ENCODE measurements around the gene AKAP13.
A peak's percentile ranks its signal among the peaks of the same experiment; 100 is the strongest.

Gene AKAP13

DNA sequence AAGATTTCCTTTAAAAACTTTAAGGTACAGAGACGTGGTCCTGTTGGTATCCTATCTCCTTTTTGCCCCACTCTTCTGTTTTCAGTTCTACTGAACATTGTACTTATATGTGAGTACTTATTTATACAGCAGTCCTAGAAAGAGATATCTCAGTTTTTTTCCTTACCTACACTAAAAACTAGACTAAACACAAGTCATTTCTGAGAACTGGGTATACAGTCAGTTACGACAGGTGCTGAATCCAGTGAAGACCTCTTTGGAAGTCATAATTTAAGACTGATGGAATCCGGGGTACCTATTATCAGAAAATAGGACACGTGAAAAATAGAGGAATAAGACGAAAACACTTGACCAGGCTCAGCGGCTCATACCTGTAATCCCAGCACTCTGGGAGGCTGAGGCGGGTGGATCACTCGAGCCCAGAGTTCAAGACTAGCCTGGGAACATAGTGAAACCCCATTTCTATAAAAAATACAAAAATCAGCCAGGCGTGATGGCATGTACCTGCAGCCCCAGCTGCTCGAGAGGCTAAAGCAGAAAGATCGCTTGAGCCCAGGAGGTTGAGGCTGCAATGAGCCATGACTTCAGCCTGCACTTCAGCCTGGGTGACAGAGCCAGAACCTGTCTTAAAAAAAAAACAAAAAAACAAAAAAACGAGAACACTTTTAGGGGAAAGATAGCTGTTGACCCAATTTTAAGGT lies 338.0 kb downstream of the AKAP13 start:
- no peak for DNase-seq

GRCh38 chr15:85718981-85719380 lies 338.6 kb downstream of the AKAP13 start:
- DNase-seq, result no peak

GRCh38 chr15:85722374-85723152 lies 342.2 kb downstream of the AKAP13 start:
- DNase-seq, result no peak

GRCh38 chr15:85723960-85724945 lies 343.9 kb downstream of the AKAP13 start:
- peak; percentile 61 for DNase-seq

- DNase-seq, result no peak
Observed at GRCh38 chr15:85725019-85725418, 344.6 kb downstream of the AKAP13 start.

- DNase-seq, result no peak
Observed at GRCh38 chr15:85725564-85725963, 345.2 kb downstream of the AKAP13 start.

GRCh38 chr15:85726454-85726853 lies 346.1 kb downstream of the AKAP13 start:
- DNase-seq, result no peak

- no peak for DNase-seq
Observed at GRCh38 chr15:85727068-85727467, 346.7 kb downstream of the AKAP13 start.

DNA sequence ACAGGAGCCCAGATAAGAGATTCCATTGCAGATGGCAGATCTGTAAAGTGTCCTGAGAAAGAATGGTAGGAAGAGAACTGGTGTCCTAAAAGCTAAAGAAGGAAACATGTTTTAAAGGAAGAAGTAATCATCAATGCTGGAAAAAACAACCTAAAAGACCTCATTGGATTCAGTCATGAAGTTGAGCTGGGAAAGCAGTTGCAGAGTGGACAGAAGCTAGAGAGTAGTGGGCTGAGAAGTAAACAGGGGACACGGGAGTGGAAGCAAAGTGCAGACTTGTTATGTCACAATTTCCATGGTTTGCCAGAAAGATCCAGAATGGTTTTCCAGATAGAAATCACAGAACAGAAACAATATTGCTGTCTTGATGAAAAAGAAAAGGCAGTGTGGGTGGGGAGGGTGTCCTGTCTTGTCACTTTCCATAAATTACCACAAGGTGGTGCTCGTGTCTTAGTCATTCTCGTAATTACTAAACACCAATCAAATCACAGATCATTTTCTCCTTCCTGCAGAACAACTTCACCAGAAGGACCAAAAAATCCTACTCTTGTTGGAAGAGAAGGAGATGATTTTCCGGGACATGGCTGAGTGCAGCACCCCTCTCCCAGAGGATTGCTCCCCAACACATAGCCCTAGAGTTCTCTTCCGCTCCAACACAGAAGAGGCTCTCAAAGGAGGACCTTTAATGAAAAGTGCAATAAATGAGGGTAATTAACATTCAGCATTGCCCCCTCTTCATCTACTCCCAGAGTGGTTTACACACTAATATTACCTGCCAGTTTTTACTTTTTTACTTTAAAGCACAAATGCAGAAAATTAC lies 349.8 kb downstream of the AKAP13 start:
- peak; percentile 71 for DNase-seq

- no peak for DNase-seq
Observed at GRCh38 chr15:85733416-85733815, 353.0 kb downstream of the AKAP13 start.

DNA sequence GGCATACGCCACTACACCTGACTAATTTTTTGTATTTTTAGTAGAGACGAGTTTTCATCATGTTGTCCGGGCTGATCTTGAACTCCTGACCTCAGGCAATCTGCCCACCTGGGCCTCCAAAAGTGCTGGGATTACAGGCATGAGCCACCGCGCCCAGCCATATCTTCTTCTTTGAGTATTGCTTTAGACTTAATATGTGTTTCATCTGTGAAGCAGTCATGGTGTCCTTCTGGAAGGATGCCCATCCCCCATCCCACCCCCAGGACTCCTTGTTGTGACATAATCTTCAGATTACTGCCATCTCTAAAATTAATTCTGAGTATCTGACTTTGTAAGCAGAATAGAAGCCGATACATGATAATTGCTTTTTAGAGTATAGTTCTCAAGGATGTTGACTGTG lies 356.7 kb downstream of the AKAP13 start:
- no peak for DNase-seq

DNA sequence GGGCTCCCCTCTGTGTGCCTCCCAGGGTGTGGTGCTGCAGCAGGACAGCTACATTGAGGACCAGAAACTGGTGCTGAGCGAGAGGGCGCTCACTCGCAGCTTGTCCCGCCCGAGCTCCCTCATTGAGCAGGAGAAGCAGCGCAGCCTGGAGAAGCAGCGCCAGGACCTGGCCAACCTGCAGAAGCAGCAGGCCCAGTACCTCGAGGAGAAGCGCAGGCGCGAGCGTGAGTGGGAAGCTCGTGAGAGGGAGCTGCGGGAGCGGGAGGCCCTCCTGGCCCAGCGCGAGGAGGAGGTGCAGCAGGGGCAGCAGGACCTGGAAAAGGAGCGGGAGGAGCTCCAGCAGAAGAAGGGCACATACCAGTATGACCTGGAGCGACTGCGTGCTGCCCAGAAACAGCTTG lies 360.6 kb downstream of the AKAP13 start:
- no peak for DNase-seq

DNA sequence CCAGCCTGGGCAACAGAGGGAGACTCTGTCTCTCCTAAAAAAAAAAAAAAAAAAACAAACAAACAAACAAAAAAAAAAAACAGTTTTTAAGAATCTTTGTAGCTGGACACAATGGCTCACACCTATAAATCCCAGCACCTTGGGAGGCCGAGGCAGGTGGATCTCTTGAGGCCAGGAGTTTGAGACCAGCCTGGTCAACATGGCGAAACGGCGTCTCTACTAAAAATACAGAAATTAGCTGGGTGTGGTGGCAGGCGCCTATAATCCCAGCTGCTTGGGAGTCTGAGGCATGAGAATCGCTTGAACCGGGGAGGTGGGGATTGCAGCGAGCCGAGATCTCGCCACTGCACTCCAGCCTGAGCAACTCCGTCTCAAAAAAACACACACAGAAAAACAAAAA lies 361.3 kb downstream of the AKAP13 start:
- no peak for DNase-seq

DNA sequence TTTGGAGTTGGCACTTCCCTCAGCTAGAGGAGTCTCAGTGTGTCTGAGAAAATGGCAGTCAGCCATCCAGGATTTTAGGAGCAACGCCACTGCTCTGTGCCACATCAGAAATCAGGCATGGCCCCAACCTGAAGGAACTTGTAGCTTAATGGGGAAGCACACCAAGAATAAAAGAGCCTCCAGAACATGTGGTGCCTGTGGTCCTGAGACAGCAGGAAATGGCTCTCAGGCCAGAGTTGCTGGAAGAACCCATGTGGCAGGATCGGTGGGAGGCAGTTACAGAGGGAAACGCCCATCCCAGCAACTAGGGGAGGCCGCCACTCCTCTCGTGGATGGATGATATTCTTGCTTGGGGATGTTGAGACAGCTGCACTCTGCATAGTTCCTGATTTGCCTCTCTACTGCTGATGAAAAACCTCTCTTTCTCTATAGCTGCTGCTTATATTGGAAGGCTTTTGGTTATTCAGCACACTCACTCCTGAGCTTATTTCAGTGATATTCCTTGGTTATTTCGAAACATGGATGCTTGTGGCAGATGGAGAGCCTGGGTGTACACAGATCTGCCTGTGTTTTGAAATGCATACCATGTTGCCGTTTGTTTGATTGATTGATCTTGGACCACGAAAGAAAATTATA lies 361.9 kb downstream of the AKAP13 start:
- no peak for DNase-seq

DNA sequence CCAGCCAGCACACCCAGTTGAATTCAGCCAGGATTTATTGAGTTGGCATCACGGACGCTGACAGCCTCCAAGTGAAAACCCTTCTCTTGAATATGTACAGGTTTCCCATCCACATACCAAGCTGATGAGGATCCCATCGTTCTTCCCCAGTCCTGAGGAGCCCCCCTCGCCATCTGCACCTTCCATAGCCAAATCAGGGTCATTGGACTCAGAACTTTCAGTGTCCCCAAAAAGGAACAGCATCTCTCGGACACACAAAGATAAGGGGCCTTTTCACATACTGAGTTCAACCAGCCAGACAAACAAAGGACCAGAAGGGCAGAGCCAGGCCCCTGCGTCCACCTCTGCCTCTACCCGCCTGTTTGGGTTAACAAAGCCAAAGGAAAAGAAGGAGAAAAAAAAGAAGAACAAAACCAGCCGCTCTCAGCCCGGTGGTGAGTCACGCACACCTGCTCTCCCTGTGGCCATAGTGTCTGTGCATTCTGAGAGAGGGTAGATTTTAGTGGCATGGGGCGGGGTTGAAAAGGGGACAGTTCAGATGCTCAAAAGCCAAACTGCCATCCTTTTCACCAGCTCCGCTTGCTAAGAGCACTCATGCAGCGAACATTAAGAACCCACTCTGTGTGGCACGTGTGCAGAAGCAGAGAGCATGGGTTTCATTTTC lies 363.1 kb downstream of the AKAP13 start:
- no peak for DNase-seq

DNA sequence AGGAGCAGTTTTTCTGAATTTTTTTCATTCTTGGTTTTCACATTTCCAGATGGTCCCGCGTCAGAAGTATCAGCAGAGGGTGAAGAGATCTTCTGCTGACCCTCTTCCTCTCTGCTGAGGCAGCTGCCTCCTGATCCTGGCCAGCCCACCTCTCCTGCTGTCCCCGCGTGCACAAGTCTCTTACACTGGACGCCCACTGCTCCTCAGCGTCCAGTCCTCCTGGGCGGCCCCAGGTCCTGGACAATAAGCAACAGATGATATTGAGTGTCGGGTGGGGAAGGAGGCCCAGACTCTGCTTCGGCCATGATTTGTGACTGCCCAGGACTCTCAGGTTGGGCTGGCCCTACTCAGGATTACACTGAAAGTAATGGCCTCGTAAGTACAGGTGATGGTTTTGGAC lies 364.2 kb downstream of the AKAP13 start:
- DNase-seq, result no peak

GRCh38 chr15:85745023-85745422 lies 364.6 kb downstream of the AKAP13 start:
- DNase-seq, result no peak

- DNase-seq, result no peak
Observed at GRCh38 chr15:85745525-85746150, 365.2 kb downstream of the AKAP13 start.

DNA sequence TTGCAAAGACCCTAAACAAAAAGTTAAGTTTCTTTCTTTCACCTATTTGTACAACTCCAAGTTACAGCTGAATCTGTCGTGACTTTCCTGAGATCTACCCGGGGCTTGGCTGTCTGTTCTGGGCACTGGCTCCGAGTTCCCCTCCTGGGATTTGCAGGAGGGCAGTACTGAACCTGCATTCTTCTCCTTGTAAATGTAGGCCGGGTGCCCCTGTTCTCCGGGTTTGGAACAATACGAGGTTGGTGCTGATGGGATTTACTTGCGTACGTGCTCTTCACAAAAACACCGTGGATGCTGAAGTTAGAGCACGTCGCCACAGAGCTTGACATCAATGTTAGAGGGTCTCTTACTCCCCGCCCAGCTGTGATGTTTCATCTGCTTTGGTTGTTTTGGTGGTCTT lies 366.2 kb downstream of the AKAP13 start:
- no peak for DNase-seq

- DNase-seq, result no peak
Observed at GRCh38 chr15:85748176-85748575, 367.8 kb downstream of the AKAP13 start.

GRCh38 chr15:85748729-85749128 lies 368.3 kb downstream of the AKAP13 start:
- DNase-seq, result no peak
